Measurements from ENCODE around the gene OCRL.

- no peak for TF ChIP-seq POLR2A (IDR thresholded peaks at IDR 0.05)
- TF ChIP-seq, protein P1, sequence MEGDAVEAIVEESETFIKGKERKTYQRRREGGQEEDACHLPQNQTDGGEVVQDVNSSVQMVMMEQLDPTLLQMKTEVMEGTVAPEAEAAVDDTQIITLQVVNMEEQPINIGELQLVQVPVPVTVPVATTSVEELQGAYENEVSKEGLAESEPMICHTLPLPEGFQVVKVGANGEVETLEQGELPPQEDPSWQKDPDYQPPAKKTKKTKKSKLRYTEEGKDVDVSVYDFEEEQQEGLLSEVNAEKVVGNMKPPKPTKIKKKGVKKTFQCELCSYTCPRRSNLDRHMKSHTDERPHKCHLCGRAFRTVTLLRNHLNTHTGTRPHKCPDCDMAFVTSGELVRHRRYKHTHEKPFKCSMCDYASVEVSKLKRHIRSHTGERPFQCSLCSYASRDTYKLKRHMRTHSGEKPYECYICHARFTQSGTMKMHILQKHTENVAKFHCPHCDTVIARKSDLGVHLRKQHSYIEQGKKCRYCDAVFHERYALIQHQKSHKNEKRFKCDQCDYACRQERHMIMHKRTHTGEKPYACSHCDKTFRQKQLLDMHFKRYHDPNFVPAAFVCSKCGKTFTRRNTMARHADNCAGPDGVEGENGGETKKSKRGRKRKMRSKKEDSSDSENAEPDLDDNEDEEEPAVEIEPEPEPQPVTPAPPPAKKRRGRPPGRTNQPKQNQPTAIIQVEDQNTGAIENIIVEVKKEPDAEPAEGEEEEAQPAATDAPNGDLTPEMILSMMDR (IDR thresholded peaks at IDR 0.05): no peak
These were observed 43.4 kb upstream of the OCRL start for GRCh38 chrX:129496625-129497024.

Measured in gastroesophageal sphincter (tissue), 3 donors.